Tibial nerve (tissue), 3 donors: ENCODE results near the gene KANTR.

Experiments
- POLR2A ChIP-seq, 2 donors: fragments of 450-650 bp; IDR thresholded peaks; one replicate each; pipeline ENCODE4 v1.6.1; 2017; ENCODE audit warnings: antibody characterized with exemption in 2 of 2, mild to moderate bottlenecking in 2 of 2, moderate library complexity in 2 of 2
- TF ChIP-seq, protein P1 (sequence below), 5 experiments: fragments of 200-600 bp in 3 of 5; fragments of 450-650 bp in 2 of 5; sonication (generic) in 3 of 5; IDR thresholded peaks; one replicate each; pipeline ENCODE4 v1.5.1; 2016 to 2019; ENCODE audit warnings: antibody characterized with exemption in 5 of 5, mild to moderate bottlenecking in 3 of 5, moderate library complexity in 2 of 5

DNA sequence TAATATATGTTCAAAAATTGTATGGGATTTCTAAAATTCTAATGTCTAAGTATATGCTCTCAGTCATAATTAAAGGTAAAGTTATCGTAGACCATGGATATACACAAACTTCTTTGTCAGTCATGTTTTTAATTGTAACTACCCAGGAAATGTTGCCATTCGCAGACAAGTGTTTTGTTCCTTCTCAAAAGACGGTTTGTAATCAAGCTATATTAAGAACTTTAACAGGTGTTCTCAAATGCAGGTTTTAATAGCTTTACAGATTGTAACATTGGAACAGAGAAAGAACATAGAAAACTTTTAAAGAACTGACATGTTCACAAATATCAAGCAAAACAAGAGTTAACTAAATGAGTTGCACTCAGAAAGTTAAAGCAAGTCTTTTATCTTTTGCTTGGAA is 72.2 kb downstream of the KANTR start:
- TF ChIP-seq, protein P1, sequence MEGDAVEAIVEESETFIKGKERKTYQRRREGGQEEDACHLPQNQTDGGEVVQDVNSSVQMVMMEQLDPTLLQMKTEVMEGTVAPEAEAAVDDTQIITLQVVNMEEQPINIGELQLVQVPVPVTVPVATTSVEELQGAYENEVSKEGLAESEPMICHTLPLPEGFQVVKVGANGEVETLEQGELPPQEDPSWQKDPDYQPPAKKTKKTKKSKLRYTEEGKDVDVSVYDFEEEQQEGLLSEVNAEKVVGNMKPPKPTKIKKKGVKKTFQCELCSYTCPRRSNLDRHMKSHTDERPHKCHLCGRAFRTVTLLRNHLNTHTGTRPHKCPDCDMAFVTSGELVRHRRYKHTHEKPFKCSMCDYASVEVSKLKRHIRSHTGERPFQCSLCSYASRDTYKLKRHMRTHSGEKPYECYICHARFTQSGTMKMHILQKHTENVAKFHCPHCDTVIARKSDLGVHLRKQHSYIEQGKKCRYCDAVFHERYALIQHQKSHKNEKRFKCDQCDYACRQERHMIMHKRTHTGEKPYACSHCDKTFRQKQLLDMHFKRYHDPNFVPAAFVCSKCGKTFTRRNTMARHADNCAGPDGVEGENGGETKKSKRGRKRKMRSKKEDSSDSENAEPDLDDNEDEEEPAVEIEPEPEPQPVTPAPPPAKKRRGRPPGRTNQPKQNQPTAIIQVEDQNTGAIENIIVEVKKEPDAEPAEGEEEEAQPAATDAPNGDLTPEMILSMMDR (IDR thresholded peaks at IDR 0.05) = no peak
- TF ChIP-seq POLR2A (IDR thresholded peaks at IDR 0.05) = no peak
